ENCODE results near the gene CNN2.

Gene CNN2

GRCh38 chr19:993831-994393, 32.5 kb upstream of the CNN2 start:
- H3K4me3 ChIP-seq (replicated peaks; ENCODE audit: insufficient read depth, low read length), result no peak overlapping the region
- no peak for DNase-seq (ENCODE audit: low read depth in 1 of 2, low spot score in 1 of 2)
- H3K27me3 ChIP-seq (ENCODE audit: insufficient read depth, poor library complexity, severe bottlenecking), result peaks cover 24% of the 10 kb centered on the region
- no peak for TF ChIP-seq CTCF (IDR thresholded peaks at IDR 0.05; ENCODE audit: insufficient read depth, low read length)
- no peak overlapping the region for H3K27ac ChIP-seq (replicated peaks)

- DNase-seq (ENCODE audit: low read depth in 1 of 2, low spot score in 1 of 2), result no peak
- TF ChIP-seq GABPA (IDR thresholded peaks at IDR 0.05; ENCODE audit: low read depth) (no peak), REST (IDR thresholded peaks at IDR 0.05; ENCODE audit: insufficient replicate concordance, low read depth) (no peak), SPI1 (IDR thresholded peaks at IDR 0.05; ENCODE audit: borderline replicate concordance, low read depth) (no peak), POLR2AphosphoS5 (IDR thresholded peaks at IDR 0.05; ENCODE audit: low read depth) (no peak; the same call in 1 of the 2 replicates), CTCF (IDR thresholded peaks at IDR 0.05; ENCODE audit: insufficient read depth, low read length) (no peak)
- no peak overlapping the region for H3K27ac ChIP-seq (replicated peaks)
- no peak overlapping the region for H3K4me3 ChIP-seq (replicated peaks; ENCODE audit: insufficient read depth, low read length)
- H3K27me3 ChIP-seq (ENCODE audit: insufficient read depth, poor library complexity, severe bottlenecking), result peaks cover 29% of the 10 kb centered on the region
Observed at GRCh38 chr19:994516-994915, 31.9 kb upstream of the CNN2 start.

GRCh38 chr19:995051-995827, 31.2 kb upstream of the CNN2 start:
- Histone ChIP-seq H3K27ac (replicated peaks) (no peak overlapping the region), H3K4me3 (replicated peaks; ENCODE audit: insufficient read depth, low read length) (no peak overlapping the region), H3K27me3 (ENCODE audit: insufficient read depth, poor library complexity, severe bottlenecking) (peaks cover 34% of the 10 kb centered on the region)
- DNase-seq (ENCODE audit: low read depth in 1 of 2, low spot score in 1 of 2), result no peak
- TF ChIP-seq REST (IDR thresholded peaks at IDR 0.05; ENCODE audit: insufficient replicate concordance, low read depth) (no peak), SPI1 (IDR thresholded peaks at IDR 0.05; ENCODE audit: borderline replicate concordance, low read depth) (no peak), GABPA (IDR thresholded peaks at IDR 0.05; ENCODE audit: low read depth) (no peak), CTCF (IDR thresholded peaks at IDR 0.05; ENCODE audit: insufficient read depth, low read length) (no peak)

Measured in HL-60 (cell line).